HepG2 (cell line): ENCODE results near the gene WDR45B. TPM values are rescaled to one million over a fixed set of nuclear protein-coding genes. Genes with fewer than 3 reads are reported as not detected.
A peak's percentile ranks its signal among the peaks of the same experiment; 100 is the strongest.

ENCODE experiments used
- CTCF ChIP-seq: sonication (generic); formaldehyde crosslinking; IDR thresholded peaks from 2 replicates; pipeline ENCODE4 v1.5.0; 2020; ENCODE audit warnings: mild to moderate bottlenecking, missing genetic modification reagents, moderate library complexity
- GATA4 ChIP-seq: sonication (generic); IDR thresholded peaks from 2 replicates; pipeline ENCODE4 v1.6.1; 2016; ENCODE audit warnings: antibody characterized with exemption, low read depth, borderline replicate concordance
- GZF1 ChIP-seq: sonication (generic); formaldehyde crosslinking; IDR thresholded peaks from 2 replicates; pipeline ENCODE4 v1.5.1; 2020; ENCODE audit warnings: mild to moderate bottlenecking, missing genetic modification reagents
- HMG20B ChIP-seq: conservative IDR thresholded peaks from 2 replicates; pipeline ENCODE4 v1.6.1; 2016; ENCODE audit warnings: missing genetic modification reagents, missing compliant biosample characterization
- NR2F1 ChIP-seq, 2 experiments: fragments of 450-650 bp in 1 of 2; formaldehyde crosslinking in 1 of 2; IDR thresholded peaks; 2 replicates each; pipeline versions ENCODE4 v1.5.0 to v1.6.1; 2016 to 2020; ENCODE audit warnings: mild to moderate bottlenecking in 1 of 2, missing compliant biosample characterization in 1 of 2, missing genetic modification reagents in 1 of 2, moderate library complexity in 1 of 2
- SKI ChIP-seq: fragments of 450-650 bp; IDR thresholded peaks from one replicate; pipeline ENCODE4 v1.6.1; 2018; ENCODE audit warnings: mild to moderate bottlenecking; ENCODE audit not compliant: partially characterized antibody
- SOX13 ChIP-seq, 3 experiments: fragments of 450-650 bp in 1 of 3; sonication (generic) in 1 of 3; formaldehyde crosslinking in 1 of 3; IDR thresholded peaks in 2 of 3; conservative IDR thresholded peaks in 1 of 3; 2 replicates each; pipeline versions ENCODE4 v1.5.0 to v1.6.1; 2016 to 2020; ENCODE audit warnings: antibody characterized with exemption in 1 of 3, mild to moderate bottlenecking in 1 of 3, missing compliant biosample characterization in 1 of 3, missing genetic modification reagents in 1 of 3, moderate library complexity in 1 of 3
- SRSF1 ChIP-seq: fragments of 200-400 bp; formaldehyde crosslinking; optimal IDR thresholded peaks from 2 replicates; pipeline ENCODE3; 2017; ENCODE audit warnings: mild to moderate bottlenecking, low read depth, low read length, moderate library complexity
- STAG1 ChIP-seq: sonication (generic); formaldehyde crosslinking; IDR thresholded peaks from 2 replicates; pipeline ENCODE4 v1.4.0; 2020; ENCODE audit warnings: missing genetic modification reagents
- ZNF280B ChIP-seq: sonication (generic); formaldehyde crosslinking; IDR thresholded peaks from 2 replicates; pipeline ENCODE4 v1.5.0; 2020; ENCODE audit warnings: missing genetic modification reagents, mild to moderate bottlenecking, borderline replicate concordance
- polyA plus RNA-seq, 8 experiments: library from polyadenylated mRNA; depleted of rRNA in 3 of 8; stranded (reverse) in 7 of 8; unstranded in 1 of 8; fragments of >200 nt; fragmentation: Illumina TruSeq in 4 of 8; extraction: Trizol in 4 of 8; gene quantifications; 2 replicates each; pipeline versions ENCODE4 v1.2.1 to v1.2.3, GENCODE V29; 2011 to 2016; ENCODE audit warnings: low read depth in 4 of 8, missing spikeins in 1 of 8, mixed read lengths in 1 of 8; ENCODE audit not compliant: insufficient read depth in 1 of 8
- total RNA-seq, 5 experiments: library from RNA; depleted of rRNA; stranded (reverse); fragments of >200 nt; fragmentation: Illumina TruSeq; extraction: Trizol; gene quantifications; 2 replicates each; pipeline ENCODE4 v1.2.3, GENCODE V29; 2016; ENCODE audit warnings: low read depth in 1 of 5
- TF ChIP-seq, protein P1 (sequence below): sonication (generic); formaldehyde crosslinking; IDR thresholded peaks from 2 replicates; pipeline ENCODE4 v1.4.0; 2020; ENCODE audit warnings: missing genetic modification reagents, borderline replicate concordance
- TF ChIP-seq, protein P2 (sequence below): IDR thresholded peaks from 2 replicates; pipeline ENCODE4 v1.6.1; 2012; ENCODE audit warnings: low read depth, low read length, improper control_type of control experiment
- TF ChIP-seq, protein P3 (sequence below): sonication (generic); formaldehyde crosslinking; IDR thresholded peaks from 2 replicates; pipeline ENCODE4 v1.8.0; 2022; ENCODE audit warnings: missing genetic modification reagents, mild to moderate bottlenecking, moderate library complexity, borderline replicate concordance

WDR45B gene
- total and polyA plus RNA-seq, 2 of the 13 experiments (the other 11 are each of a cell fraction or from before 2014, with no cell fraction given): 86.2 to 155 TPM

GRCh38 chr17:82679586-82680465, 31.6 kb upstream of the WDR45B start (continued):
- TF ChIP-seq, protein P1, sequence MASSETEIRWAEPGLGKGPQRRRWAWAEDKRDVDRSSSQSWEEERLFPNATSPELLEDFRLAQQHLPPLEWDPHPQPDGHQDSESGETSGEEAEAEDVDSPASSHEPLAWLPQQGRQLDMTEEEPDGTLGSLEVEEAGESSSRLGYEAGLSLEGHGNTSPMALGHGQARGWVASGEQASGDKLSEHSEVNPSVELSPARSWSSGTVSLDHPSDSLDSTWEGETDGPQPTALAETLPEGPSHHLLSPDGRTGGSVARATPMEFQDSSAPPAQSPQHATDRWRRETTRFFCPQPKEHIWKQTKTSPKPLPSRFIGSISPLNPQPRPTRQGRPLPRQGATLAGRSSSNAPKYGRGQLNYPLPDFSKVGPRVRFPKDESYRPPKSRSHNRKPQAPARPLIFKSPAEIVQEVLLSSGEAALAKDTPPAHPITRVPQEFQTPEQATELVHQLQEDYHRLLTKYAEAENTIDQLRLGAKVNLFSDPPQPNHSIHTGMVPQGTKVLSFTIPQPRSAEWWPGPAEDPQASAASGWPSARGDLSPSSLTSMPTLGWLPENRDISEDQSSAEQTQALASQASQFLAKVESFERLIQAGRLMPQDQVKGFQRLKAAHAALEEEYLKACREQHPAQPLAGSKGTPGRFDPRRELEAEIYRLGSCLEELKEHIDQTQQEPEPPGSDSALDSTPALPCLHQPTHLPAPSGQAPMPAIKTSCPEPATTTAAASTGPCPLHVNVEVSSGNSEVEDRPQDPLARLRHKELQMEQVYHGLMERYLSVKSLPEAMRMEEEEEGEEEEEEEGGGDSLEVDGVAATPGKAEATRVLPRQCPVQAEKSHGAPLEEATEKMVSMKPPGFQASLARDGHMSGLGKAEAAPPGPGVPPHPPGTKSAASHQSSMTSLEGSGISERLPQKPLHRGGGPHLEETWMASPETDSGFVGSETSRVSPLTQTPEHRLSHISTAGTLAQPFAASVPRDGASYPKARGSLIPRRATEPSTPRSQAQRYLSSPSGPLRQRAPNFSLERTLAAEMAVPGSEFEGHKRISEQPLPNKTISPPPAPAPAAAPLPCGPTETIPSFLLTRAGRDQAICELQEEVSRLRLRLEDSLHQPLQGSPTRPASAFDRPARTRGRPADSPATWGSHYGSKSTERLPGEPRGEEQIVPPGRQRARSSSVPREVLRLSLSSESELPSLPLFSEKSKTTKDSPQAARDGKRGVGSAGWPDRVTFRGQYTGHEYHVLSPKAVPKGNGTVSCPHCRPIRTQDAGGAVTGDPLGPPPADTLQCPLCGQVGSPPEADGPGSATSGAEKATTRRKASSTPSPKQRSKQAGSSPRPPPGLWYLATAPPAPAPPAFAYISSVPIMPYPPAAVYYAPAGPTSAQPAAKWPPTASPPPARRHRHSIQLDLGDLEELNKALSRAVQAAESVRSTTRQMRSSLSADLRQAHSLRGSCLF (CRISPR knock-in tag): no peak
- TF ChIP-seq SOX13 (IDR thresholded peaks at IDR 0.05): no peak
- no peak for TF ChIP-seq SOX13 (CRISPR knock-in tag; conservative IDR thresholded peaks at IDR 0.05 in 1 of 2, IDR thresholded peaks at IDR 0.05 in 1 of 2)
- TF ChIP-seq, protein P2, sequence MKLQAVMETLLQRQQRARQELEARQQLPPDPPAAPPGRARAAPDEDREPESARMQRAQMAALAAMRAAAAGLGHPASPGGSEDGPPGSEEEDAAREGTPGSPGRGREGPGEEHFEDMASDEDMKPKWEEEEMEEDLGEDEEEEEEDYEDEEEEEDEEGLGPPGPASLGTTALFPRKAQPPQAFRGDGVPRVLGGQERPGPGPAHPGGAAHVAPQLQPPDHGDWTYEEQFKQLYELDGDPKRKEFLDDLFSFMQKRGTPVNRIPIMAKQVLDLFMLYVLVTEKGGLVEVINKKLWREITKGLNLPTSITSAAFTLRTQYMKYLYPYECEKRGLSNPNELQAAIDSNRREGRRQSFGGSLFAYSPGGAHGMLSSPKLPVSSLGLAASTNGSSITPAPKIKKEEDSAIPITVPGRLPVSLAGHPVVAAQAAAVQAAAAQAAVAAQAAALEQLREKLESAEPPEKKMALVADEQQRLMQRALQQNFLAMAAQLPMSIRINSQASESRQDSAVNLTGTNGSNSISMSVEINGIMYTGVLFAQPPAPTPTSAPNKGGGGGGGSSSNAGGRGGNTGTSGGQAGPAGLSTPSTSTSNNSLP: no peak
- no peak for TF ChIP-seq SKI
- 0 out of 2 replicates have a peak, but pooled peaks have one; percentile 35 for TF ChIP-seq ZNF280B (CRISPR knock-in tag)
- TF ChIP-seq STAG1 (CRISPR knock-in tag): peak; percentile 96
- TF ChIP-seq, protein P3, sequence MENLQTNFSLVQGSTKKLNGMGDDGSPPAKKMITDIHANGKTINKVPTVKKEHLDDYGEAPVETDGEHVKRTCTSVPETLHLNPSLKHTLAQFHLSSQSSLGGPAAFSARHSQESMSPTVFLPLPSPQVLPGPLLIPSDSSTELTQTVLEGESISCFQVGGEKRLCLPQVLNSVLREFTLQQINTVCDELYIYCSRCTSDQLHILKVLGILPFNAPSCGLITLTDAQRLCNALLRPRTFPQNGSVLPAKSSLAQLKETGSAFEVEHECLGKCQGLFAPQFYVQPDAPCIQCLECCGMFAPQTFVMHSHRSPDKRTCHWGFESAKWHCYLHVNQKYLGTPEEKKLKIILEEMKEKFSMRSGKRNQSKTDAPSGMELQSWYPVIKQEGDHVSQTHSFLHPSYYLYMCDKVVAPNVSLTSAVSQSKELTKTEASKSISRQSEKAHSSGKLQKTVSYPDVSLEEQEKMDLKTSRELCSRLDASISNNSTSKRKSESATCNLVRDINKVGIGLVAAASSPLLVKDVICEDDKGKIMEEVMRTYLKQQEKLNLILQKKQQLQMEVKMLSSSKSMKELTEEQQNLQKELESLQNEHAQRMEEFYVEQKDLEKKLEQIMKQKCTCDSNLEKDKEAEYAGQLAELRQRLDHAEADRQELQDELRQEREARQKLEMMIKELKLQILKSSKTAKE (CRISPR knock-in tag): no peak
- TF ChIP-seq GATA4: no peak
- no peak for TF ChIP-seq GZF1 (CRISPR knock-in tag)
- no peak for TF ChIP-seq HMG20B (CRISPR knock-in tag)
- peak; percentile 91 for TF ChIP-seq CTCF (CRISPR knock-in tag)
- TF ChIP-seq SRSF1: no peak
- no peak for TF ChIP-seq NR2F1 (CRISPR knock-in tag; IDR thresholded peaks at IDR 0.05)
